ENCODE results near the gene SMURF1. TPM values are rescaled to one million over a fixed set of nuclear protein-coding genes. Genes with fewer than 3 reads are reported as not detected.
"Not testable (repeated sequence)": the region's sequence is repeated elsewhere in the genome, so short reads cannot be mapped to it uniquely, and the experiment has no call there.

SMURF1 gene
- total and polyA plus RNA-seq, 4 donors = 2.9 to 16.8 (median 5.9) TPM

- TF ChIP-seq RAD21 (IDR thresholded peaks at IDR 0.05) = no peak
- TF ChIP-seq HNF4A (conservative IDR thresholded peaks at IDR 0.05) = no peak
- TF ChIP-seq JUND (IDR thresholded peaks at IDR 0.05) = no peak
Measured at GRCh38 chr7:99047526-99048077, 96.3 kb downstream of the SMURF1 start (continued).

- TF ChIP-seq REST (IDR thresholded peaks at IDR 0.05) (no peak), RXRA (IDR thresholded peaks at IDR 0.05) (no peak), CTCF (IDR thresholded peaks at IDR 0.05; ENCODE audit: low read depth, low read length, missing input control) (no peak), JUND (IDR thresholded peaks at IDR 0.05) (no peak)
- WGBS = 96% methylated on average over 8 of the region's 8 CpGs
- DNase-seq (ENCODE audit: low spot score) = no peak
- Histone ChIP-seq H3K27me3 (ENCODE audit: control insufficient read depth in 4 of 4, insufficient read depth in 4 of 4, low read length in 3 of 4) (no peaks in the 10 kb centered on the region), H3K9ac (ENCODE audit: low read depth in 1 of 2, low read length in 2 of 2) (no peak overlapping the region), H3K9me3 (ENCODE audit: control insufficient read depth in 4 of 4, low read length in 3 of 4) (no peaks in the 10 kb centered on the region), H3K4me1 (ENCODE audit: control insufficient read depth in 4 of 4, insufficient read depth in 4 of 4, low read length in 3 of 4) (peaks cover 0 to 2% (median 1%) of the 10 kb centered on the region in 4 donors), H3K27ac (ENCODE audit: low read depth in 1 of 2, low read length in 2 of 2) (no peak overlapping the region), H3K4me3 (ENCODE audit: low read depth in 1 of 3, low read length in 3 of 3) (no peak overlapping the region), H3K36me3 (ENCODE audit: control insufficient read depth in 4 of 4, insufficient read depth in 3 of 4, low read depth in 1 of 4, low read length in 3 of 4) (peaks cover 12 to 64% (median 49%) of the 10 kb centered on the region in 4 donors)
Measured at GRCh38 chr7:99046722-99047121, 97.2 kb downstream of the SMURF1 start.

GRCh38 chr7:99046262-99046661 is 97.6 kb downstream of the SMURF1 start:
- not testable (repeated sequence) for H3K4me1 ChIP-seq (ENCODE audit: control insufficient read depth in 4 of 4, insufficient read depth in 4 of 4, low read length in 3 of 4); H3K4me3 ChIP-seq (ENCODE audit: low read depth in 1 of 3, low read length in 3 of 3); H3K27me3 ChIP-seq (ENCODE audit: control insufficient read depth in 4 of 4, insufficient read depth in 4 of 4, low read length in 3 of 4); H3K9ac ChIP-seq (ENCODE audit: low read depth in 1 of 2, low read length in 2 of 2); H3K9me3 ChIP-seq (ENCODE audit: control insufficient read depth in 4 of 4, low read length in 3 of 4); DNase-seq (ENCODE audit: low spot score); H3K27ac ChIP-seq (ENCODE audit: low read depth in 1 of 2, low read length in 2 of 2)
- 92% methylated on average over 14 of the region's 14 CpGs for WGBS
- peaks cover 13 to 59% (median 46%) of the 10 kb centered on the region in 4 donors for H3K36me3 ChIP-seq (ENCODE audit: control insufficient read depth in 4 of 4, insufficient read depth in 3 of 4, low read depth in 1 of 4, low read length in 3 of 4)

GRCh38 chr7:99044858-99045257 is 99.0 kb downstream of the SMURF1 start:
- 97% methylated on average over 3 of the region's 3 CpGs for WGBS
- H3K9ac ChIP-seq (ENCODE audit: low read depth in 1 of 2, low read length in 2 of 2); H3K27ac ChIP-seq (ENCODE audit: low read depth in 1 of 2, low read length in 2 of 2); DNase-seq (ENCODE audit: low spot score); H3K27me3 ChIP-seq (ENCODE audit: control insufficient read depth in 4 of 4, insufficient read depth in 4 of 4, low read length in 3 of 4); H3K4me3 ChIP-seq (ENCODE audit: low read depth in 1 of 3, low read length in 3 of 3); H3K9me3 ChIP-seq (ENCODE audit: control insufficient read depth in 4 of 4, low read length in 3 of 4): not testable (repeated sequence)
- Histone ChIP-seq H3K36me3 (ENCODE audit: control insufficient read depth in 4 of 4, insufficient read depth in 3 of 4, low read depth in 1 of 4, low read length in 3 of 4) (peaks cover 13 to 52% (median 40%) of the 10 kb centered on the region in 4 donors), H3K4me1 (ENCODE audit: control insufficient read depth in 4 of 4, insufficient read depth in 4 of 4, low read length in 3 of 4) (peaks cover 0 to 17% (median 15%) of the 10 kb centered on the region in 4 donors)
